Dedifferentiated amniotic fluid mesenchymal stem cell (primary cell): ENCODE data around the gene IRAK2.

Experiments
- DNase-seq: peaks from one replicate; pipeline ENCODE4 v3.0.0-alpha.2; 2016; ENCODE audit errors: extremely low spot score

IRAK2 gene

GRCh38 chr3:10223676-10224639 is 59.2 kb downstream of the IRAK2 start:
- no peak for DNase-seq

- peak; percentile 65 for DNase-seq
Observed at GRCh38 chr3:10224794-10225665, 60.3 kb downstream of the IRAK2 start.

- no peak for DNase-seq
Observed at GRCh38 chr3:10226293-10226692, 61.6 kb downstream of the IRAK2 start.

GRCh38 chr3:10228248-10228950 is 63.7 kb downstream of the IRAK2 start:
- no peak for DNase-seq

GRCh38 chr3:10229576-10229975 is 64.9 kb downstream of the IRAK2 start:
- no peak for DNase-seq

GRCh38 chr3:10232137-10232536 is 67.4 kb downstream of the IRAK2 start:
- no peak for DNase-seq

- no peak for DNase-seq
Observed at GRCh38 chr3:10233988-10234387, 69.3 kb downstream of the IRAK2 start.

- no peak for DNase-seq
Observed at GRCh38 chr3:10234526-10235230, 70.0 kb downstream of the IRAK2 start.

GRCh38 chr3:10235551-10235950 is 70.8 kb downstream of the IRAK2 start:
- no peak for DNase-seq

- no peak for DNase-seq
Observed at GRCh38 chr3:10238345-10239183, 73.8 kb downstream of the IRAK2 start.

- DNase-seq, result no peak
Observed at GRCh38 chr3:10240799-10241198, 76.1 kb downstream of the IRAK2 start.

- DNase-seq, result no peak
Observed at GRCh38 chr3:10242182-10243065, 77.7 kb downstream of the IRAK2 start.

- DNase-seq, result no peak
Observed at GRCh38 chr3:10244009-10244408, 79.3 kb downstream of the IRAK2 start.

- DNase-seq, result no peak
Observed at GRCh38 chr3:10245081-10245712, 80.5 kb downstream of the IRAK2 start.

- no peak for DNase-seq
Observed at GRCh38 chr3:10247679-10248183, 83.0 kb downstream of the IRAK2 start.

GRCh38 chr3:10248184-10248983 is 83.7 kb downstream of the IRAK2 start, which contains the start of gene TATDN2:
TATDN2 (plus strand) TSS chr3:10248459; CDS start chr3:10249201, 742 bp downstream.
- DNase-seq, result peak; percentile 95

GRCh38 chr3:10248984-10249748 is 84.4 kb downstream of the IRAK2 start:
- no peak for DNase-seq
